IPS DF 6.9 (cell line): ENCODE data around the gene TSPAN15.

Source experiments
- DNase-seq: peaks from one replicate; pipeline ENCODE4 v3.0.0-alpha.2; 2013; ENCODE audit warnings: low read depth, low spot score
- H3K27ac ChIP-seq: one replicate; pipeline ENCODE4 v1.5.1; 2013; ENCODE audit warnings: low read length, control low read depth
- H3K27me3 ChIP-seq: 2 replicates; pipeline ENCODE4 v1.6.1; 2013; ENCODE audit warnings: mild to moderate bottlenecking, low read length; ENCODE audit not compliant: control insufficient read depth, insufficient read depth
- H3K36me3 ChIP-seq: 2 replicates; pipeline ENCODE4 v1.6.1; 2013; ENCODE audit warnings: low read length; ENCODE audit not compliant: control insufficient read depth, insufficient read depth
- H3K4me1 ChIP-seq: 2 replicates; pipeline ENCODE4 v1.6.1; 2013; ENCODE audit warnings: low read length; ENCODE audit not compliant: control insufficient read depth, insufficient read depth
- H3K4me3 ChIP-seq: 2 replicates; pipeline ENCODE4 v1.5.1; 2013; ENCODE audit warnings: mild to moderate bottlenecking, low read length
- H3K9me3 ChIP-seq: 2 replicates; pipeline ENCODE4 v1.6.1; 2013; ENCODE audit warnings: low read length, inconsistent platforms; ENCODE audit not compliant: control insufficient read depth, insufficient read depth
- WGBS: extraction: QIAGEN DNeasy Blood & Tissue Kit; methylation state at CpG from one replicate; pipeline ENCODE4 v1.1.7; 2013; ENCODE audit warnings: mixed read lengths, missing lambda C conversion rate; ENCODE audit not compliant: insufficient read length, insufficient coverage; 5-methylcytosine and 5-hydroxymethylcytosine counted together

The TSPAN15 gene

DNA sequence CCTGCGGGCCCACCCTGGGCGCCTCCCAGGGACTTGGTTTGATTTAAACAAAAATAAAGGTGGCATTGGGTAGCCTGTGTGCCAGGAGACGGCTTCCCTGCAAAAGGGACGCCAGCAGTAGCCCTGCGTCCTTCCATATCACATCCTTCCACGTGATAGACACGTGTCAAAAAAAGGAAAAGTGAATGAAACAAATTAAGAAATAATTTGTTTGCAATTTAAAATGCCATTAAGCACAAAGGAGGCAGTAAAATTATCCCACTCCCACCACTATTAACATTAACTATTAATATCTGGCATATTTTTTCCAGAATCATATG, 42.1 kb upstream of the TSPAN15 start:
- no peak overlapping the region for H3K27ac ChIP-seq

GRCh38 chr10:69409968-69410367, 41.3 kb upstream of the TSPAN15 start:
- no peaks in the 10 kb centered on the region for H3K36me3 ChIP-seq
- H3K4me1 ChIP-seq, result peaks cover 2% of the 10 kb centered on the region
- no peak overlapping the region for H3K27ac ChIP-seq
- DNase-seq, result no peak
- no CpG with 5 or more reads among the region's 6 CpGs for WGBS
- no peak overlapping the region for H3K4me3 ChIP-seq
- no peaks in the 10 kb centered on the region for H3K9me3 ChIP-seq
- H3K27me3 ChIP-seq, result no peaks in the 10 kb centered on the region

More for the DNA sequence above, 42.1 kb upstream of the TSPAN15 start:
- WGBS, result no CpG with 5 or more reads among the region's 7 CpGs
- H3K4me1 ChIP-seq, result peaks cover 2% of the 10 kb centered on the region
- no peaks in the 10 kb centered on the region for H3K36me3 ChIP-seq
- no peak for DNase-seq
- H3K27me3 ChIP-seq, result no peaks in the 10 kb centered on the region
- no peak overlapping the region for H3K4me3 ChIP-seq
- no peaks in the 10 kb centered on the region for H3K9me3 ChIP-seq

- Histone ChIP-seq H3K27ac (no peak overlapping the region), H3K4me3 (no peak overlapping the region), H3K27me3 (no peaks in the 10 kb centered on the region), H3K4me1 (peaks cover 2% of the 10 kb centered on the region), H3K36me3 (no peaks in the 10 kb centered on the region), H3K9me3 (no peaks in the 10 kb centered on the region)
- no peak for DNase-seq
- WGBS, result no CpG with 5 or more reads among the region's 10 CpGs
Observed at GRCh38 chr10:69410487-69410886, 40.8 kb upstream of the TSPAN15 start.

GRCh38 chr10:69411476-69411875, 39.8 kb upstream of the TSPAN15 start:
- DNase-seq, result no peak
- no peak overlapping the region for H3K27ac ChIP-seq
- H3K4me3 ChIP-seq, result no peak overlapping the region
- H3K27me3 ChIP-seq, result no peaks in the 10 kb centered on the region
- no peaks in the 10 kb centered on the region; the same call in none of the 2 replicates for H3K4me1 ChIP-seq
- H3K9me3 ChIP-seq, result no peaks in the 10 kb centered on the region
- no peaks in the 10 kb centered on the region for H3K36me3 ChIP-seq
- no CpG with 5 or more reads among the region's 4 CpGs for WGBS

GRCh38 chr10:69412232-69412790, 39.0 kb upstream of the TSPAN15 start:
- no peaks in the 10 kb centered on the region for H3K36me3 ChIP-seq
- WGBS, result no CpG with 5 or more reads among the region's 3 CpGs
- no peaks in the 10 kb centered on the region for H3K27me3 ChIP-seq
- no peaks in the 10 kb centered on the region for H3K9me3 ChIP-seq
- no peak overlapping the region for H3K27ac ChIP-seq
- H3K4me3 ChIP-seq, result no peak overlapping the region
- no peaks in the 10 kb centered on the region; the same call in 1 of the 2 replicates for H3K4me1 ChIP-seq
- DNase-seq, result no peak

GRCh38 chr10:69413221-69413865, 37.9 kb upstream of the TSPAN15 start:
- no peaks in the 10 kb centered on the region for H3K9me3 ChIP-seq
- H3K27ac ChIP-seq, result no peak overlapping the region
- H3K36me3 ChIP-seq, result no peaks in the 10 kb centered on the region
- no peaks in the 10 kb centered on the region for H3K27me3 ChIP-seq
- no peaks in the 10 kb centered on the region for H3K4me1 ChIP-seq
- WGBS, result no CpG with 5 or more reads among the region's 13 CpGs
- H3K4me3 ChIP-seq, result no peak overlapping the region
- peak; percentile 72 for DNase-seq

- WGBS, result no CpG with 5 or more reads among the region's 20 CpGs
- H3K36me3 ChIP-seq, result no peaks in the 10 kb centered on the region
- H3K27me3 ChIP-seq, result no peaks in the 10 kb centered on the region
- no peak for DNase-seq
- no peaks in the 10 kb centered on the region for H3K4me1 ChIP-seq
- H3K27ac ChIP-seq, result no peak overlapping the region
- H3K4me3 ChIP-seq, result no peak overlapping the region
- no peaks in the 10 kb centered on the region for H3K9me3 ChIP-seq
Observed at GRCh38 chr10:69414036-69415018, 36.9 kb upstream of the TSPAN15 start.

- Histone ChIP-seq H3K36me3 (no peaks in the 10 kb centered on the region), H3K27me3 (no peaks in the 10 kb centered on the region), H3K27ac (no peak overlapping the region), H3K4me1 (no peaks in the 10 kb centered on the region), H3K9me3 (no peaks in the 10 kb centered on the region), H3K4me3 (no peak overlapping the region)
- no peak for DNase-seq
- WGBS, result no CpG with 5 or more reads among the region's 13 CpGs
Observed at GRCh38 chr10:69415049-69415448, 36.2 kb upstream of the TSPAN15 start.

GRCh38 chr10:69415951-69416350, 35.3 kb upstream of the TSPAN15 start:
- H3K4me3 ChIP-seq, result no peak overlapping the region
- WGBS, result no CpG with 5 or more reads among the region's 10 CpGs
- no peaks in the 10 kb centered on the region for H3K9me3 ChIP-seq
- no peak for DNase-seq
- H3K27ac ChIP-seq, result no peak overlapping the region
- no peaks in the 10 kb centered on the region for H3K4me1 ChIP-seq
- H3K36me3 ChIP-seq, result no peaks in the 10 kb centered on the region
- H3K27me3 ChIP-seq, result no peaks in the 10 kb centered on the region

DNA sequence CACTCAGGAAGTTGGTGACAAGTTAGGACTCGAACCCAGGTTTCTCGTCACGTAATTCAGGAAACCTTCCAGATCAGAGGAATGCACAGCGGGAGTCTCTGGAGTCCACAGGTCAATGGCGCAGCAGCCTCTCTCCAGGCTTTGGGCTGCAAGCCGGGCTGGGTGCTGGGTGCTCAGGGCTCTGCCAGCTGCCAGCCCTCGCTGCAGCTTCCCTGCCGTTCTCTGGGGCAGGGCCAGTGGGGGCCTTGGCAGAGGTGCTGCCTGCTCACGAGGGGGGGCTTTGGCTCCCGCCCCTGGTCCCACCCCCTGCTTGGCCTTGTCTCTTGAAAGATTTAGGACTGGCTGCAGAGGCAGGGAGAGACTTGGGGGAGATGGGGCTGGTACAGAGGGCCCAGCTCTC, 34.6 kb upstream of the TSPAN15 start, which contains the start of gene TACR2:
Gene TACR2 (minus strand): TSS at position 224 of the 400 bp plus-strand sequence. CDS start 595 bp downstream, outside the sequence.
- Histone ChIP-seq H3K36me3 (no peaks in the 10 kb centered on the region), H3K27ac (no peak within 1 kb of the TSS), H3K9me3 (no peaks in the 10 kb centered on the region), H3K4me3 (no peak within 1 kb of the TSS), H3K4me1 (no peaks in the 10 kb centered on the region), H3K27me3 (no peaks in the 10 kb centered on the region)
- no peak for DNase-seq
- no CpG with 5 or more reads among the region's 10 CpGs for WGBS
